Kasumi-1 (cell line): Measurements from ENCODE around the gene GABBR2.

Source experiments
- DNase-seq, 2 experiments: peaks; one replicate each; lab custom pipeline; 2025; lab: John Stamatoyannopoulos, UW

The GABBR2 gene

GRCh38 chr9:98634685-98635336 lies 73.9 kb downstream of the GABBR2 start:
- DNase-seq: no peak

DNA sequence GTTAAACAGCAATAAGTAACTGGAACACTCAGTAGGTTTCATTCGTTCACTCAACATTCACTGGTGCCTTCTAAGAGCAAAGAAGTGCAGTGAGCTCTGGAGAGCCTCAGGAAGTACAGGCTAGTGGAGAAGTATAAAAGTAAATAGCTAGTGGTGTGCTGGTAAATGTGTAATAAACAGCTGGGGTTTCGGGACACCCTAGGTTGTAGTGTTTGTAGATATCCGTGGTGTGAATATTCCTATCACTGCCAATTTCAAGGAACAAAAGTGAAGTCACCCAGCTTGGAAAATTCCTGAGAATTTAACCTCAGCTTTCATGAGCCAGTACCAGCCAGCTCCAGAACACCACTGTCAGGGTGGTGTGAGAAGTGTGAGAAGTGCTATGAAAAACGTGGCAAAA lies 75.9 kb downstream of the GABBR2 start:
- no peak for DNase-seq

GRCh38 chr9:98627296-98627695 lies 81.4 kb downstream of the GABBR2 start:
- no peak for DNase-seq

DNA sequence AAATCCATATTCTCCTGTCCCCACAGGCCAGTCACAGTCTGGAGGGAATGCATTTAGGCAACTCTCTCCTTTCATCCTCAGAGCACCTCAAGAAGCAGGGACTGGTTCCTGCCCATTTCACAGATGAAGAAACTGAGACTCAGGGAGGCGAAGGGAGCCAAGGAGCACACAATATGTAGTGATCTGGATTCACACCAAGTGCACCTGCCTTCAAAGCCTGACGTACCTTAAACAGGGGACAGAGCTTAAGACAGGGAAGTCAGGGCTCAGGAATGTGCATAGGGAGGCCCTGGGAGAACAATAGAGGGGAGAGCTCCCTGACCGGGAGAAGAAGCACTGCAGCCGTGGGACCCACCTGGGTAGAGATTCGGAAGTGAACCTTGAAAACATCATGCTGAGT lies 83.0 kb downstream of the GABBR2 start:
- no peak for DNase-seq

DNA sequence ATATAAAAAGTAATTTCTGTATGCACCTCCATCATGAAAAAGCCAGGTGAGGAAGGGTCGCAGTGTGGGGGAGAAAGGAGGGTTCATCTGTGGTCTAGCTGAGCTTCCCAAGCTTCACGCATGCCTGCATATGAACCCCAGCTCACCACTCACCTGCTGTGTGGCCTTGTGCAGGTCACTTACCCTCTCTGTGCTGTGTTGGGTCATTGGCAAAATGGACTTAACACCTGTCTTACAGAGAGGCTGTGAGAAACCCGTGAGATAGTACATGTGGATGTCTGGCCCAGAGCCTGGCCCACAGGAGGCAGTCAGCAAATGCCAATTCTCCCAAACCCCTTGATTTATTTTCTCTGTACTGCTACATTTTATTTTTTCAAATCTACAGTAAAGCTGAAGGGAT lies 88.9 kb downstream of the GABBR2 start:
- DNase-seq: no peak

DNA sequence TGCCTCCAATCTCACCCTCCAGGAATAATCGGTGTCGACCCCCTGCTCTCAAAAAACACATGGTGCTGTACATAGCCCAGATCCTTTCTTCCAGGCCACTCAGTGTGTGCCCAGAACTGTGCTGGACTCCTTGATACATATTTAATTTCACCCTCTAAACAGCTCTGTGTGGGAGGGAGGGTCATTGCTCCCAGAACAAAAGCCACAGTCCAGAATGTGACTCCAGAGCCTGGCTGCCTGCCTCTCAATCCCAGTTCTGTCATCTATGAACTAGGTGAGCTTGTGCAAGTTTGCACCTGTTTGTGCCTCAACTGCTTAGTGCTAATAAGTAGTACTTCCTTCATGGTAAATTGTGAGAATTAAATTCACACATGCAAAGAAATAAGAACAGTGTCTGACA lies 93.1 kb downstream of the GABBR2 start:
- DNase-seq: no peak

DNA sequence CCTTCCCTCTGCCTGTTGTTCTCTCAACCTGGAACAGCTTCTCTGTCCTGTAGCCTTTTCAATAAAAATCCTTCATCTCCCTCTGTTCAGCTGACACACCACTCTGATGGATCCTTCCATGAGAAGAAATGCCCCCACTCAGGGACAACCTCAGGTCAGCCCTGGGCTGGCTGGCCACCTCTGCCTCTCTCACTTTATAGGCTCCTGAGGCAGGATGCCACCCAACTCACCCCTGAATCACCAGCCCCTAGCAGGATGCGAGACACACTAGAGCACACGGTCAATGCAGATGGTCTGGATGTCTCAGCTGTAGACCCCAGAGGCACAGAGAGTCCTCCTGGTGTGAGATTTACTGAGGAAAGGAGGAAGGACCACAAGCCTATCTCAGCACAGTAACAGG lies 93.8 kb downstream of the GABBR2 start:
- DNase-seq: no peak

- DNase-seq: no peak
These were observed 96.5 kb downstream of the GABBR2 start for GRCh38 chr9:98612061-98612752.

- no peak for DNase-seq
These were observed 97.4 kb downstream of the GABBR2 start for GRCh38 chr9:98611319-98611718.

DNA sequence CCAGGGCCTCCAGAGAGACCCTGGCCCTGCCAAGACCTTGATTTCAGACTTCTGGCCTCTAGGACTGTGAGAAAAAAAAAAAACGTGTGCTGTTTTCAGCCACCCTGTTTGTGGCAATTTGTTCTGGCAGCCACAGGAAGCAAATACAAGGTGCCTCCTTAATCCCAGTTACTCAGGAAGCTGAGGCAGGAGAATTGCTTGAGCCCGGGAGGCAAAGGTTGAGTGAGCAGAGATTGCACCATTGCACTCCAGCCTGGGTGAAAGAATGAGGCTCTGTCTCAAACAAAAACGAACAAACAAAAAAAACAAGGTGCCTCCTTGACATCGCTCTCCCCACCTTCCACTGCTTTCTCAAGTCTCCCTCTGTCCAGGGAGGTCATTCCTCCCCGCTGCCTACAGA lies 98.0 kb downstream of the GABBR2 start:
- DNase-seq: no peak

DNA sequence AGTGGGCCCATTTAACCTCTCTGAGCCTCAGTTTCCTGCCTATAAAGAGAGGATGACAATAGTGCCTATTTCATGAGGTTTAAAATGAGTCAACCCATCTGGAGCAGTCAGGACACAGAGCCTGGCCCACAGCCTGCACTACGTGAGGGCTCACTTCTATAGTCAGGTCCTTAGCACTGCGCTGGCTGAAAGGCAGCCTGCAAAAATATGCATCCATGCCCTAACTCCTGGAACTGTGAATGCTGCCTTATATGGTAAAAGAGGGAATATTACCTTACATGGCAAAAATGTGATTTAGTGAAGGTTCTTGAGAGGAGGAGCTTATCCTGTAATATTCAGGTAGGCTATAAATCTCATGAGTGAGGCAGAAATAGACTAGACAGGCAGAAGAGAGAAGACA lies 98.5 kb downstream of the GABBR2 start:
- DNase-seq: no peak

- DNase-seq: no peak
These were observed 99.1 kb downstream of the GABBR2 start for GRCh38 chr9:98609646-98610045.

DNA sequence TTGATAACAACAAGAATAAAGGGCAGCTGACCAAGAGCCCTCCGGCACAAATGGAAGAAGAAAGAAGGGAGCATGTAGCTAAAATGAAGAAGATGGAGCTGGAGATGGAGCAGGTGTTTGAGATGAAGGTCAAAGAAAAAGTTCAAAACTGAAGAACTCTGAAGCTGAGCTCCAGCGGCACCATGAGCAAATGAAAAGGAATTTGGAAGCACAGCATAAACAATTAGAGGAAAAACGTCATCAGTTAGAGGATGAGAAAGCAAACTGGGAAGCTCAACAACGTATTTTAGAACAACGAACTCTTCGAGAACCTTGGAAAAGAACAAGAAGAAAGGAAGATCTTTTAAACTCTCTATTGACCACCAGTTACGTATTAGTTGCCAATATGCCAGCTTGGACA lies 100.9 kb downstream of the GABBR2 start:
- no peak for DNase-seq

DNA sequence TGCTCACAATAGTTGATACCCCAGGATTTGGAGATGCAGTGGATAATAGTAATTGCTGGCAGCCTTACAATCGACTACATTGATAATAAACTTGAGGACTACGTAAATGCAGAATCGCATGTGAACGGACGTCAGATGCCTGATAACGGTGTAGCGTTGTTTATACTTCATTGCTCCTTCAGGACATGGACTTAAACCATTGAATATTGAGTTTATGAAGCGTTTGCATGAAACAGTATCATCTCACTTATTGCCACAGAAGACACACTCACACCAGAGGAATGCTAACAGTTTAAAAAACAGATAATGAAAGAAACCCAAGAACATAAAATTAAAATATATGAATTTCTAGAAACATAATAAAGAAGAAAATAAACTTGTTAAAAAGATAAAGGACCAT lies 101.6 kb downstream of the GABBR2 start:
- DNase-seq: no peak

GRCh38 chr9:98606730-98607129 lies 102.0 kb downstream of the GABBR2 start:
- no peak for DNase-seq

DNA sequence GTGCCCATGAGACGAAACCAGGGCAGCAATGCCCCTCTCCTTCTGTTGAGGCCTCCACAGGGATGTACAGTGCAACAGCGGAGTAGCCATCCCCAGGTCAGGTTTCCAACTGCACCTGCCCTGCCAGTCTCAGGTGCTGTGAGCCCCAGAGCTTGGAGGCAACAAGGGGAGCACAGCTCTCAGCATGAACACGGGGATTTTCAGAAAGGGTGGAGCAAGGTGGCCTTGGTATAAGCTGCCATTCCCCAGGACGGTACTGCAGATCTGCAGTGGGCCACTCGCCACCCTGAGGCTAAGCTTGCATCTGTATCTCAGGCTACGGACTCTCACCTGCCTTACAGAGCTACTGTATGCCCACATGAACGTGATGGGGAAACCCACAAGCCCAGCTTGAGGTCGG lies 103.6 kb downstream of the GABBR2 start:
- DNase-seq: no peak

DNA sequence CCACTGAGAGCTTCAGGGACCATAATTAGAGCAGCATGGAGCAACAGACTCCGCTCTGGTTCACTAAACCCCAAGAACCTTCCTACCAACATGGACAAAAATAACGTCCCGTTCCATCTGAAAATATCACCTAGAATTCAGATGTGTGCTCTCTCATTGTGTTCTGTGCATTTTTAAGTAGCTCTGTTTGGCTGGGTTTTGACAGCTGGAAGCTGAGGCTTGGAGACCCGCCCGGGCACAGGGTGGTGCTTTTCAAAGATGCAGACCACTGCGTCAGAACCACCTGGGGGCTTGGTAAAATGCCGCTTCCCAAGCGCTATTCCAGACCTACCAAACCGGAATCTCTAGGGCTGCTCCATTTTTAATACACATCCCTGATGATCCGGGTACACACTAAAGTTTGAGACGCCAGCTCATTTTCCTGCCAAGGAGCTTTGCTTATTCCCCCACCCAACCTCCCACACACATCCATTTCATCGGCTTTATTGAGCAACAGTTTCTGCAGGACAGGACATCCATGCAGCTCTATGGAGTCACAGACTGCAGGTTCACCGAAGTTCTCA lies 104.8 kb downstream of the GABBR2 start:
- DNase-seq: no peak

DNA sequence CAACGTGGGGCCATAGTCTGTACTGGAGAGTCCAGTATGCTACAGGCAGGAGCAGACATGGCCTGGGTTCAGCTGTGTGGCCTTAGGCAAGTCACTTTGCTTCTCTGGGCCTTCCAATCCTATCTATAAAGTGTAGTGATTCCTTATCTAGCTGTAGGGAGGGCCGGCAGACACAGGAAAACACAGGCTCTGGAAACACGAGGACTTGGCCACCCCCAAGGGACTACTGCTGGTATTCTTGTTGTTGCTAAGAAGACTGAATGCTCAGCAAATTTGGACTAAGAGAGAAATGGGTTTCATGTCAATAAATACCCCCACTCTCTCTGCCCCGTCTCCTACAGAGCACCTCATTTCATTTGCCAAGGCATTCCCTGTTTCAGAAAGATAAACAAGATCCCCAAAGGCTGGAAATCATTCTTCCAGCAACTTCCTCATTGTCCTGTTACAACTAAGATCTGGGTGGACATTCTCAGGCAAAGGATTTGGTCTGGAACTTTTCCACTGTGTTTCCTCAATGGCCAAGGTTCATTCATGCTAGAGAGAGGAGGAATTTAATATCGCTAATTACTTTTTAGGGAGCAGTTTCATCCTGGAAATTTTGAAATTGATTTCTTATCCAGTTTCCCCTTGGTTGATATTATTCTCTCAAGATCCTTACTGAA lies 105.8 kb downstream of the GABBR2 start:
- DNase-seq: no peak

GRCh38 chr9:98600631-98601030 lies 108.1 kb downstream of the GABBR2 start:
- no peak for DNase-seq

DNA sequence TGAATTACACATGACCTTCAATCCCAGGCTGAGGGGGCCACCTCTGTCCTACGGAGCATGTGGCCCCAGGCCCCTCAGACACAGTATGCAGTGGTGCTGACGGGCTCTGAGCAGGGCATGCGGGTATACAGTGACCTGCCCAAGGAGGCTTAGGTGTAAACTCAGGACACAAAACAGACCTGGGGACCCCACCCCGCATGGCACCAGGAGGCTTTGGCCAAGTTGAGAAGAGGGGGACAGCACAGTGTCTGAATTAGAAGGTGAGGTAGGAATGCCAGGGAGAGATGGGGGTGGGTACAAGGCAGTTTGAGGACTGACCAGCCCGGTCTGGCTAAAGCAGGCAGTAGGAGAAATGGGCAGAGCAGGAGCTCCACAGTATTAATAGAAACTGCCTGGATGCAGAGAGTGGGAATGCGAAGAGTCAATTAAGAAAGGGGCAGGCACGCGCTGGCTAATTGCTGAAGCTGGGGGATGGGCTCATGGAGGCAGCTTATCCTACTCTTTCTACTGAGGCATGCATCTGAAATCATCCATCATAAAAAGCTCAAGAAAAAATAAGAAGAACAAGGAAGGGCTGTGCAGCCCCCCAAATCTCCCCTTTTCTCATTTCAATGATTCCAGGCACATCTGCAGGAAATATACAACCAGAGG lies 109.0 kb downstream of the GABBR2 start:
- no peak for DNase-seq

- no peak for DNase-seq
These were observed 109.9 kb downstream of the GABBR2 start for GRCh38 chr9:98598861-98599260.

DNA sequence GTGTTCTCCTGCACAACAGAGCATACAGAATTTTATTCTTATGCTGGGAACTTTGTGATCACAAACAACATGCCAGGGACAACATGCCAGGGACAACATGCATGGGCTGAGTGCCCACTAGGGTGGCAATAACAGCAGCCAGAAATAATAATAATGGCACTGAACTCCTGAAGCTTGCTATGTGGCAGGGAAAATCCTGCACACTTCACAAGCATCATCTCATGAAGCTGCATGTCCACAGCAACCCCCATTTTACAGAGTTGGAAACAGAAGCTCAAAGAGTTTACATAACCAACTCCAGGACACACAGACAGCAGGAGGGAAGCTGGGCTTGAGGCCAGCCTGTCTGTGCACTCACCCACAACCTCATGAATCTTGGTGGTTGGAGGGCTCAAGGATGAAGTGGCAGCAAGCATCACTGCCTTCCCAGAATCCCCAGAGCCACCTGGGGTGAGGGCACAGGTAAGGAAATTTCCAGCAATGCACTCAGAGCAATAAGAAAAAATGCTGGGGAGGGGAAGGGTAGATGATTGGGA lies 111.4 kb downstream of the GABBR2 start:
- DNase-seq: no peak
